ENCODE measurements around the gene CTSD.

DNA sequence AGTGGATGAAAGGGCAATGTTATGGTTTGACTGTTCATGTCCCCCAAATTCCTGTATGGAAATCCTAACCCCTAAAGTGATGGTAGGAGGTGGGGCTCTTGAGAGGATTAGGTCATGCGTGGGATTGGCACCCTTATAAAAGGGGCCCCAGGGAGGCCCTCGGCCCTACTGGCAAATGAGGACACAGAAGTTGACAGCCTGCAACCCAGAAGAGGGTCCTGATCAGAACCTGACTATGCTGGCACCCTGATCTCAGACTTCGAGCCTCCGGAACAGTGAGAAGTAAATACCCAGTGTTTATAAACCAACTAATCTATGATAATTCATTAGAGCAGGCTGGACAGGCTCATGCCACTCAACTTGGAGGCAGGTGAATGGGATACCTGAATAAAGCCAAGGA, 22.0 kb downstream of the CTSD start:
- TF ChIP-seq POLR2AphosphoS5 (IDR thresholded peaks at IDR 0.05) (no peak), POLR2A (IDR thresholded peaks at IDR 0.05) (no peak)
- TF ChIP-seq, protein P1, sequence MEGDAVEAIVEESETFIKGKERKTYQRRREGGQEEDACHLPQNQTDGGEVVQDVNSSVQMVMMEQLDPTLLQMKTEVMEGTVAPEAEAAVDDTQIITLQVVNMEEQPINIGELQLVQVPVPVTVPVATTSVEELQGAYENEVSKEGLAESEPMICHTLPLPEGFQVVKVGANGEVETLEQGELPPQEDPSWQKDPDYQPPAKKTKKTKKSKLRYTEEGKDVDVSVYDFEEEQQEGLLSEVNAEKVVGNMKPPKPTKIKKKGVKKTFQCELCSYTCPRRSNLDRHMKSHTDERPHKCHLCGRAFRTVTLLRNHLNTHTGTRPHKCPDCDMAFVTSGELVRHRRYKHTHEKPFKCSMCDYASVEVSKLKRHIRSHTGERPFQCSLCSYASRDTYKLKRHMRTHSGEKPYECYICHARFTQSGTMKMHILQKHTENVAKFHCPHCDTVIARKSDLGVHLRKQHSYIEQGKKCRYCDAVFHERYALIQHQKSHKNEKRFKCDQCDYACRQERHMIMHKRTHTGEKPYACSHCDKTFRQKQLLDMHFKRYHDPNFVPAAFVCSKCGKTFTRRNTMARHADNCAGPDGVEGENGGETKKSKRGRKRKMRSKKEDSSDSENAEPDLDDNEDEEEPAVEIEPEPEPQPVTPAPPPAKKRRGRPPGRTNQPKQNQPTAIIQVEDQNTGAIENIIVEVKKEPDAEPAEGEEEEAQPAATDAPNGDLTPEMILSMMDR (IDR thresholded peaks at IDR 0.05) = no peak

Data from breast epithelium (tissue), 3 donors.